CD4-positive, alpha-beta T cell treated with Interleukin-1 beta for 1 hour (primary cell): ENCODE results near the gene KRTAP10-7.
"Not testable (repeated sequence)": the region's sequence is repeated elsewhere in the genome, so short reads cannot be mapped to it uniquely, and the experiment has no call there.

ENCODE experiments used
- DNase-seq, 2 donors: peaks; one replicate each; pipeline ENCODE4 v3.0.0-alpha.2; 2020 to 2022

KRTAP10-7 gene

GRCh38 chr21:44590897-44591800 is 9.2 kb upstream of the KRTAP10-7 start:
- not testable (repeated sequence) for DNase-seq

DNA sequence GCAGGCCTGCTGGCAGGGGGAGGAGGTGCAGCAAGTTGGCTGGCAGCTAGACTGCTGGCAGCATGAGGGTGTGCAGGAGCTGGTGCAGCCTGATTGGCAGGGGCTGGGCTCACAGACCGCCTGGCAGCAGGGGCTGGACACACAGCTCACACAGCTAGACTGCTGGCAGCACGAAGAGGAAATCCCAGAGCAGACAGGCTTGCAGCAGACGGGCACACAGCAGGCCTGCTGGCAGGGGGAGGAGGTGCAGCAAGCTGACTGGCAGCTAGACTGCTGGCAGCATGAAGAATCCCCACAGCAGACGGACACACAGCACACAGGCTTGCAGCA is 8.6 kb upstream of the KRTAP10-7 start:
- not testable (repeated sequence) for DNase-seq

GRCh38 chr21:44592446-44593311 is 7.7 kb upstream of the KRTAP10-7 start, which contains the start of gene KRTAP10-6:
TSS of gene KRTAP10-6 (minus strand) at chr21:44592505. CDS start at chr21:44592484, 21 bp downstream.
- DNase-seq = no peak

DNA sequence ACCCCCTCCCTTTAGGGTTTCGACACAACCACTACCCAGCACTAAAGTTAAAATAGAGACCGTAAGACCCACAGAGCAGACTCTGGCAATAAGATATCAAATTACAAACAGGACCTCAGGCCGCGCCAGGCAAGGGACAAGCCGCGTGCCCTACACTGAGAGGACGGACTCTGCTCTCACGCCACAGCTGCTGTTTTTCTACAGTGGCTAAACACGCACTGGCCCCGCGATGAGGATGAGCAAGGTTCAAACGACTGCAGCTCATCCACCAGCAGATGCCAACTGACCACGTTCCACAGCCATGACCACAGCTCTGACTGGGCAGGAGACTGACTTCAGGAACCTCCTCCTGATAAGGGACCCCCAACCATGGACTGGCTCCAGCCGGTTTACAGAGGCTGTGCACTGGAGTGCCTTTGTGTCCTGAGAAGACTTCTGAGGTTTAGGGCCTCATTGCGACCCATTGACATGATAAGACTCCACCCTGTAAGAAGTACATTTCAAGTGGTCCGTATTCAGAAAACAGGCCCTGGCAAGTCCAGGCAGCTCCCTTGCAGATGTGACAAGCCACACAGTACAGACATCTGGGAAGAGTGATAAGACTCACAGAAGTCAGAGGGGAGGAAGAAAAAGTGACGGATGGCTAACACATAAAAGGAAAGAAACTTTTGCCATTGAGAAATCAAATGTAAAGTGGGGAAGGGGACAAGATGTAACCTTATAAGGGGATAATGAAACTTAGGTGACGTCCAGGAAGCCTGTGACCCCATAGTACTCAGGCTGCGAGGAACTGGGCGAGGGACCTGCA is 6.6 kb upstream of the KRTAP10-7 start:
- DNase-seq = no peak

GRCh38 chr21:44594406-44594916 is 5.9 kb upstream of the KRTAP10-7 start:
- DNase-seq = no peak

DNA sequence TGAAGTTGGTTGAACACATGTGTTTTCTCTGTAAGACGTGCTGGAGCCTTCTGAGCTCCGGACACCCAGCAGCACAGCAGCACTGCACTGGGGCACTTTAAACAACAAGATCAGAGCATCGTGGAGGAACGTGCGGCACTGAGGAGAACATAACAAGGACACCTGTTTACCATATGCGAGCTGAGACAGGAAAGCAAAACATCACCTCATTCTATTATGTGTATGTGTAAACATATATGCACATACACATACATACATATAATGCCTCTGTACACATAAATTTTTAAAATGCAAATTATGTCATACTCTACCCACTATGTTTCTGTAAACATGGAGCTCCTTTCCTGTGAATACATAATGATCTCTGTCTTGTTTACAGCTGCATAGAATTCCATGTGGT is 4.9 kb upstream of the KRTAP10-7 start:
- no peak for DNase-seq

DNA sequence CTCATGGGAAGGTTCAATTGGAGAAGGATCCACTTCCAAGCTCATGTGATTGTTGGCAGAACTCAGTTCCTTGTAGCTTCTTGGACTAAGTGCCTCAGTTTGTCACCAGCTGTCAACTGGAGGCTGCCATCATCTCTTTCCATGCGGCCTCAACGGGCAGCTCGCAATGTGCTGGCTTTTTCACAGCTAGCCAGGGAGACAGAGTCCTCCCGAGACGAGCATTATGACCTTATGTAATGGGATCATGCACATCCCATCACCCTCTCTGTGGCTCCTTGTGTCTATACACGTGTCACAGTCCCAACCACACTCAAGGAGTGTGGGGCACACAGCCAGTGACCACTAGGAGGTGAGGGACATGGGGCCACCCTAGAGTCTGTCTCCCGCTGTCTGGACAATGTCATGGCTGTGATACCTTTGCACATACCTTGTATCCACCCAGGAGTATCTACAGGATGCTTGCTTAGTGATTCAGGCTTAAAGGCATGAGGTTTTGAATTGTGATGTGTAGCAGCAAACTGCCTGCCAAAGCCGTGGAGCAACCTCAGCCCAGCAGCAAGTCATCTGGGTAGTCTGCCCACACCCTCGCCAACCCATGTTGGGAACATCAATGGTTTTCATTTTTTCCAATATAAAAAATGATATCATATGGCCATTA is 4.2 kb upstream of the KRTAP10-7 start:
- DNase-seq = no peak

DNA sequence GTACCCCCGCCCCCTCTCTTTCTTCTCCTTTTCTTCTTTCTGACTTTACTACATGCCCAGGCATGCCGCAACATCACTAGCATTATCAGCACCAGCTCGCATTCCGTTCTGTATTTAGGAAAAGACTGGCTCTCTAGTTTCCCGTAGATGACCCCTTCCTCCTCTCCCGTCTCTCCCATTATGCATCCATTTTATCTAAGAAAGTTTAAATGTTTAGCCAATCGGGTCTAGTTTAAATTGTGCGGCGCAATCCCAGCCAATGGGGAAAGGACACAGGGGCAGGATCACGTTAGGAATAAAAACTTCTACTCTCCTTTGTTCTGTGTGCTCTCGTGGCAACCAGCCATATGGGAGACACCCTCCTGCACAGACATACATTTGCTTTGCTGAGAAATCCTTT is 2.3 kb upstream of the KRTAP10-7 start:
- DNase-seq = no peak

GRCh38 chr21:44599264-44600029 is 950 bp upstream of the KRTAP10-7 start:
- DNase-seq = no peak

- DNase-seq = not testable (repeated sequence)
Observed at GRCh38 chr21:44601091-44601490, 694 bp downstream of the KRTAP10-7 start.

- no peak for DNase-seq
Observed at GRCh38 chr21:44601596-44602462, 1.4 kb downstream of the KRTAP10-7 start.

GRCh38 chr21:44602463-44602850 is 2.1 kb downstream of the KRTAP10-7 start:
- DNase-seq = no peak

GRCh38 chr21:44603109-44603875 is 2.9 kb downstream of the KRTAP10-7 start:
- no peak for DNase-seq

- no peak for DNase-seq
Observed at GRCh38 chr21:44603911-44604310, 3.5 kb downstream of the KRTAP10-7 start.

- DNase-seq = no peak
Observed at GRCh38 chr21:44606495-44606894, 6.1 kb downstream of the KRTAP10-7 start.

- no peak for DNase-seq
Observed at GRCh38 chr21:44609193-44609592, 8.8 kb downstream of the KRTAP10-7 start.

DNA sequence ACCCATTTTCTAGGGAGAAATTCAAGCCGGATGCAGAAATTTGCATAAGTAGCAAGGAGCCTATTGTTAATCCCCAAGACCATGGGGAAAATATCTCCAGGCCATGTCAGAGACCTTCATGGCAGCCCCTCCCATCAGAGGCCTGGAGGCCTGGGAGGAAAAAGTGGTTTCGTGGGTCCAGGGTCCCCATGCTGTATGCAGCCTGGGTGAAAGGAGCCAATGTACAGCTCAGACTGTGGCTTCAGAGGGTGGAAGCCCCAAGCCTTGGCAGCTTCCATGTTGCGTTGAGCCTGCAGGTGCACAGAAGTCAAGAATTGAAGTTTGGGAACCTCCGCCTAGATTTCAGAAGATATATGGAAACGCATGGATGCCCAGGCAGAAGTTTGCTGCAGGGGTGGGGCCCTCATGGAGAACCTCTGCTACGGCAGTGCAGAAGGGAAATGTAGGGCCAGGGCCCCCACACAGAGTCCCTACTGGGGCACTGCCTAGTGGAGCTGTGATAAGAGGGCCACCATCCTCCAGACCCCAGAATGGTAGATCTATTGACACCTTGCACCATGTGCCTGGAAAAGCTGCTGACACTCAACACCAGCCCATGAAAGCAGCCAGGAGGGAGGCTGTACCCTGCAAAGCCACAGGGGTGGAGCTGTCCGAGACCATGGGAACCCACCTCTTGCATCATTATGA is 9.9 kb downstream of the KRTAP10-7 start:
- DNase-seq = not testable (repeated sequence)

- no peak for DNase-seq
Observed at GRCh38 chr21:44611551-44611950, 11.2 kb downstream of the KRTAP10-7 start.

GRCh38 chr21:44612029-44612486 is 11.7 kb downstream of the KRTAP10-7 start, which contains the start of gene KRTAP10-8:
TSS of gene KRTAP10-8 (plus strand) at chr21:44612079. CDS start at chr21:44612101, 22 bp downstream.
- no peak for DNase-seq
